GM21825 (cell line): ENCODE results near the gene RASL12.

Source experiments
- ATAC-seq: cut with Tn5 transposase; IDR thresholded peaks from one replicate; pipeline ENCODE4 v1.9.1; 2021; ENCODE audit warnings: mild to moderate bottlenecking, moderate library complexity; ENCODE audit not compliant: unreplicated experiment

RASL12 gene

DNA sequence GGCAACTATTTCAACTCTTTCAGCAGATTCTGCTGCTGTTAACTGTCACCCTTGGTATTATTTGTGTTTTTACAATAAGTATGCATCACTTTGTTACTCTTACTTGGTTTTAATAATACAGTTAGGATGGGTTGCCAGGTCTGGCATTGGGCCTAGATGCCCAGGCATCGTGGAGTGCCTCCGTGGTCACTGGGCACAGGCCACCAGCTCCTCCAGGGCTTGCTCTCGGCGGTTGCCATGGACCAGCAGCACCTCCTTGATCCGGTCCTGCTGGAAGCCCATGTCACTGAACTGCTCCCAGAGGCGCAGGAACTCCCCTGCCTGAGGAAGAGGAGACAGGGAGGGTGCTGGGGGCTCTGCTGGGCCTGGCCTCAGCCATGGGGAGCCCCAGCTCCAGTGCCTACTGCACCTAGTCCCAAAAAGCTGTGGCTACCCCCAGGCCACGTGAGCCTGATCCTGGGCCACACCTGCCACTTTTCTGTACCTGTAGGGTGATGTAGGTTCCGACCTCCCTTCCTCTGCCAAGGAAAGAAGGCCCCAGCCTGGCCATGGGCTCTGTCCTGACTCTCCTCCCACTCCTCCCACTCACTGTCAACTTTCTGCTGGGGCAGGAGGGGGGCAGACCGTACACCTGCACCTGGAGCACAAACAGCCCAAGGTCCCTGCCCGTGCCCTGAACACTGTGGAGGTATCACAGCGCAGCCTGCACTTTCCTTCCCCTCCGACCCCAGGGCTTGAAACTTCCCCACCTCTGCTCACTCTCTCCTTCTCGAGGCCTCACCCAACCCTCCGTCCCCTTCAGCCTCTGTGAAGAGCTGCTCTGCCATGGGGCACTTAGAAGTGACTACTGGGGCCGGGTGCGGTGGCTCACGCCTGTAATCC, 25.4 kb upstream of the RASL12 start:
- ATAC-seq, result no peak

DNA sequence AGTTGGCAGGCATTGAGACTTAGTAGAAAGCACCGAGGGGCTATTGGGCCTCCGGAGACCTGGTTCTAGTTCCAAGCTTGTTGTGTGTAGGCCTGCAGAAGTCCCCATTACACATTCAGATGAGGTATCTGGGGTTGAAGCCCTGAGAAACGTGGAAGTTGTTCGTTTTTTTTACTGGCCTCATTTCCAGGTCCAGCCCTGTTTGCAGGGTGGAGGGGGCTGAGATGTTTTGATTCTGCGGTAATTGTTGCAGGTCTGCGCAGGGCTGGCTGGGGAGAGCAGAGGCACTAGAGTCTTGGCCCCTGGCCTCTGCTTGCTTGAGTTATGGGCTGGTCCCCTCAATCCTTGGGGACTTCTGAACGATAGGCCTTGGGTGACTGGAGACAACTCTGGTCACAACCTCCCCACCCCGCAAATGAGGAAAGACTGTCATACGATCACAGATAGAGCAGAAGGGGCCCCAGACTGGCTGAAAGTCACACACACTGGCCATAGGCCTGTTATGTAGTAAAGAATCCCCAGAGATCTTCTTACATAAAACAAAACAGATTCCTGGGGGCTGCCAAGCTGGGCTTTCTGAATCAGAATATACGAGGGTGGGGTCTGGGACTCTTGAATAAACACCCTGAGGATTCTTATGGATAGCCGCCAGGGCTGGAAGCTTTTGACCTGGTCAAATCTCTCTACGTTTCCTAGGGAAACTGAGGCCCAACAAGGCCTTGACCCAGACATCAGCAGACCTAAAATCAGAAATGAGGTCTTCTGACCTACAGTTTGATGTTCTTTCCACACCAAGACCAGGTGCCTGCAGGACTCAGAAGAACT, 24.4 kb upstream of the RASL12 start:
- no peak for ATAC-seq

DNA sequence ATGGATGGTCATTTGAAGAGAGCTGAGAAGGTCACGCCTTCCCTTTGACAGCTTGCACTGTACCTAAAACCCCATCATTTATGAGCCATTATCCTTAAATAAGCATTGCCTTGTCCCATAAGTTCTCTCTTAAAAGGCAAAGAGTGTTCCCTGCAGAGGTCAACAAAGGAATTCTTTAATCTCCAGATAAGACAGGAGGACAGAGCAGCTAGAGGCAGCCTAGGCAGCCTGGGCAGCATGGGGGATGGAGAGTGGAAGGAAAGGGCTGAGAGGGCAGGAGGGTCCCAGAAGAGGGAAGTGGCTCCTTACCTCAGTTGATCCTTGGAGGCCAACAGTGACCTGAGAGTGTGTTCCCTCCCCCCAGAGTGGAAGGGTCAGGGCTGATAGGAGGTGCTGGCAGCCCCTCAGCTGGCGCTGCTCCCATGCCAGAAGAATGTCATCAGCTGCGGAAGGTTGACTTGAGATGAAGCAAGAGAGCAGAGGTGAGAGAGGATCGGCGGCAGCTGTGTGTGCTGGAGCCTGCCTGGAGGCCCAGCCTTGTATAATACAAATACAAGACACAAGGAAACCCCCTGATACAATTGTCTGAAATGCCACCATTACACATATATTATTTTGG, 21.5 kb upstream of the RASL12 start:
- ATAC-seq, result no peak

DNA sequence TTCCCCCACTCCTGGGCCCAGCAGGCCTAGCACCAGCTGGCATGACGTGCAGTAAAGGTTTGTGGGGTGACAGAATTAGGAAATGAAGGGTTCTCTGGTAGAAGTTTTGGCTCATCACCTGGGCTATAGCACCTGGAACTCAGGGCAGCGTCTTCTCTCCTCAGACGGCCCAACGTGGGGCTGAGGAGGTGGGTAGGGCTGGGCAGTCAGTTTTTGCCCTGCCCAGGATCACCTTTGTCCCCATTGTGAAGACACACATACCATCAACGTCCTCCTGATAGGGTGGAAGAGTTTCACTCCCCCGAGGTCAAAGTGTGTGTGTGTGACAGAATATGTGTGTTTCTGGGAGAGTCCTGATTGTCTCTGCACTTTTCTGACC, 20.8 kb upstream of the RASL12 start:
- no peak for ATAC-seq

DNA sequence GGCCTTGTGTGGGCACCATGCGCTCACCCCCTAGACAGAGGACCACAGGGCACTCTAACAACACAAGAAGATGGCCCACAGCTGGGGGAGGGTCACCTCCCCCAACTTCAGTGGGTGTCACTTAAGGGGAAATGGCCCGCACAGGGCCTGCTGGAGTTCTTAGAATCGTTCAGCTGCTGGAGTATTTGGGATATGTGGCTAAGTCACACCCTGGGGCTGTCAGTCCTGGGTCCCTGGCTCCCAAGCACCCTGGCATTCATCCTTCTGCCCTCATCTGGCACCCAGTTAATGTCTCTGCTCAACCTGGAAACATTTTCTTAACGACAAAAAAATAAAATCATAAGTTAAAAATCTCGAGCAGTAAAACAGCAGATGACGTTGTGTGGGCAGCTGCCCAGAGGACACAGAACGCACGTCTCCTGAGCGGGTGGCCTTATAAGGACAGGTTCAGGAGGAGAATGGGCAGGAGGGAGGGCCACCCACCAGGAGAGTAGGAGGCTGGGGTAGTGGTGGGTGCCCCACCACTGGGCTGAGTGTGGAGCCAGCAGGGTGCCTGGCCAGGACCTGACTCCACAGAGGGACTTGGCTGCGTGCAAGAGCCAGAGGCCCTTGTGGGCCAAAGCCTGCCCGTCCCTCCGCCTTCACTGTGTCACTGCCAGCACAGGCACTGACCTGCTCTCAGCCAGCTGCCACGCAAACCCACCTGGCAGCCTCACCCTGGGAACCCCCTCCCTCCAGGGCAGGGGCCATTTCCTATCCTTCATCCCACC, 20.3 kb upstream of the RASL12 start:
- ATAC-seq, result no peak

DNA sequence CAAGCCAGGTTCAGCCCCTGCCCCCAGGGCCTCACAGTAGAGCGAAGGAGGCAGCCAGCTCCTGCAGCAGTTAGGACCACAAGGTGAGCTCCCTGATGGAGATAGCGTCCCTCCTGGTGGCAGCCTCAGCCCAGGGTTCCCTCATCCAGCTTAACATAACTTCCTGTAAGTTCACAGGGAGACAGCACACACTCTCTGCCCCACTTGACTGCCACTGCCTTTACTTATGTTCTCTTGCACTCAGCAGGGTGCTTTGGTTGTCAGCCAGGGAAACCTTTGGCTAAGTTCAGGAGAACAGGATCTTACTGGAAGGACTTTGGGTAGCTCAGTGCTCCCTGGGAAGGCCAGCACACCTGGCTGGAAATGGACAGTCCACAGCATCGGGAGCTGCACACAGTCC, 19.6 kb upstream of the RASL12 start:
- no peak for ATAC-seq

DNA sequence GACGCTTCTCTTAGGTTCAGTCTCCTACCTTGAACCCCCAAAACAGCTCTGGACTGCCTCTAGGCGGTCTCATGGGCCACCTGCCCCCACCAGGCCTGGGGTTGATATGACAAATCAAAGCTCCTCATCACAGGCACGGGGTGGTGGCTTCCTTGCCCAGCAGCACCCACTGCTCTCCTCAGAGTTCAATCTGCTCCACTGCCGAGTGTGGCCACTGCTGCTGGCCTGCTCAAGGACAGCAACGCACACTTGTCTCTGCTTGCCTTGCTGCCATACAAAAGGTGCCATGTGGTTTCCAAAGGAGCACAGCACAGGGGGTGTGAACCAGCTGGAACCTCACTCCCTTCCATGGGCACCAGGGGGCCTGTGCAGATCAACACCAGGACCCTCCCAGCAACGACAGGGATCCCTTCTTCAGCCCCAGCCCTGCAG, 18.9 kb upstream of the RASL12 start:
- no peak for ATAC-seq

DNA sequence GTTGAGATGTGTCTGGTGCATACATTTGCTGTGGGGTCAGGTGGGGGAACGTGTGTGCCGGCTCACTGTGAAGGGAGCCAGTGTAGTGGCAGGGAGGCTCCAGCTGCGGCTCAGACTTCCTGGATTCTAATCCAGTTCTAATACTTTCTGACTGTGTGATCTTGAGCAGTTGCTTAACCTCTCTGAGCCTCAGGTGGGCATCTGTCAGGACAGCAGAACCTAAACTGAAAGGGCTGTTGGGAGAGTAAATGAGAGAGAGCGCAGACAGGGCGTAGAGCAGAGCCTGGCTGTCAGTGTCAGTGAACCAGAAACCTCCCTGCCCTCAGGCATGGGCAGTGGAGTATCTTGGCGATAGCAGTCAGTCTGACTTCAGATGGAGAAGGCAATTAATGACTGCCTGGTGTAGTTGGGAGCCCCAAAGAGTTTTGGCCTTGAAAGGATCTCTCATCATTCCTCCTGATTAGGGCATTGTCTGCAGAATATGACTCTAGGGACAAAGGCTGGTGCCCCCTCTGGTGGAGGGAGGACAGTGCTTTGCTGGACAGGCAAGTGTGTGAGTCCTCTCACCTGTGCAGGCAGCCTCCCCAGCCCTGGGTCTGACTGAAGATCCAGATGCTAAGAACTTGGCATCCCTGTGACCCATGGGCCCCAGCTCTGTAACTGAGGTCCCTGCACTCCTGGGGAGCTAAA, 18.3 kb upstream of the RASL12 start:
- no peak for ATAC-seq

DNA sequence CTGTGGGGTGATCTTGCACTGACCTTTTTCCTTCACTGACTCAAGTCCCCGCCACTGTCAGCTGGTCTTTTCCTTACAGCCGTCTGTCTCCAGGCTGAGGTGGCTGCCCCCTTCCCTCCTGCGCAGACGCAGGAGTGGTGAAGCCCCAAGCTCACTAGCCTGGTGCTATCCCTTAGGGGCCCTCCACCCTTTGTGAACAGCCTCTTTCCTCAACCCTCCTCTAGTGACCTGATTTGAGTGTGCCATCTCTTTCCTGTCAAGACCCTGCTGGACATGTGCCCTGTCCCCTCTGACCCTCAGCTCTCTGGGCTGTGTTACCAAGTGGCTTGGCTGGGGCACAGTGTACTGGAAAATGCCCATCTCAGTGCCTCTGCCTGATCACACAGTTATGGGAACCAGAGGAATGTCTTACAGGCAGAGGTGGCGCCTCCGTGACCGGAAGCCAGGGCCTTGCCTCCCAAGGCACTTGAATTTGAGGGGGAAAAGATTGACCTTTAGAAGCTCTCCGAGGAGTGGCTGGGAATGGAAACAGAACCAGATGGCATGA, 17.5 kb upstream of the RASL12 start:
- ATAC-seq, result no peak

DNA sequence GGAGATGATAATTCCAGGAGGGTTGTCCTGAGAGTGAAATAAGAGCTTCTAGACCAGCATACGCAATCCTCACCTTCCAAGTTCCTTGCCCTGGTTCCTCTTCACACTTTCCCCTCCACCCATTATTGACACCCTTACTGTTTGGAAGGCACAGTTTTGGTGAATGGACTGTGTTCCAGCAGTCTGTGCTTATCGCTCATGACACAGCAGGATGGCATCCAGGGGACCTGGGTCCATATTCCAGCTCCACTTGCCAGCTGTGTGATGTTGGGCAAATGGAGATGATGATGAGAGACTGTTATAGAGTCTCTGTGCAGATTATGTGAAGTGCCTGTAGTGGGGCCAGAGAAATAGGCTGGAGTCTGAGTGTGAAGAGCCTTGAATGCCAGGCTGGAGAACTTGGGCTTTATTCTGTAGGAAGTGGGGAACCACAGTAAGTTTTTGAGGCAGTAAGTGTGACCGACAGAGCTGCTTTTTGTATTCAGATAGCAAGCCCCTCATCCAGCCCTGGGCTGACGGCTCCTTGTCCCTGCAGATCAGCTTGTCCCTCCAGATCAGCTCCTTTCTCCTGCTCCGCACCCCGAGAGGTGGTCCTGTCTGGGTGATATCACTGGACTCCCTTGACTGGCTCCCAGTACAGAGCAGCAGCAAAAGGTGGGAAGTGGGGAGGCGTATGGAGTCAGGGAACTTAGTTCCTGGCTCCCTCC, 16.9 kb upstream of the RASL12 start:
- no peak for ATAC-seq

DNA sequence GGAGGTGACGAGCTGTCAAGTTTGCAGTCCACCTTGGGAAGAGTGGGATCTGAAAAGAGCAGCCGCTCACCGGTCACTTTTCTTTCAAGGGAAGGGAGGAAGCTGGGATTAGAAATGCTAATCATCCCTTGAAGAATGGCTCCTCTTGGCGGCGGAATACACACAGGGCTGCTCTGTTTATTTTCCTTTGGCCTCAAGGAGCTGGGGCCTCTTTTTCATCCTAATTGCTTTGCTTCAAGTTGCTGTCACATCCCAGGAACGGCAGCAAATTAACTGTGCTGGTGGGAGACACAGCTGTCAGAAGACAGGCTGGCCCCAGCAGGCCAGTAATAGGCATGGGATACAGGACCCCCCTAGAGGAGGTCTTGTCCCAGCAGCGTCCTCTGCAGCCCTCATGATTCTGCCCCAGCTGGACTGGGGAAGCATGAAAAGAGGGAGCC, 15.5 kb upstream of the RASL12 start:
- ATAC-seq, result no peak

DNA sequence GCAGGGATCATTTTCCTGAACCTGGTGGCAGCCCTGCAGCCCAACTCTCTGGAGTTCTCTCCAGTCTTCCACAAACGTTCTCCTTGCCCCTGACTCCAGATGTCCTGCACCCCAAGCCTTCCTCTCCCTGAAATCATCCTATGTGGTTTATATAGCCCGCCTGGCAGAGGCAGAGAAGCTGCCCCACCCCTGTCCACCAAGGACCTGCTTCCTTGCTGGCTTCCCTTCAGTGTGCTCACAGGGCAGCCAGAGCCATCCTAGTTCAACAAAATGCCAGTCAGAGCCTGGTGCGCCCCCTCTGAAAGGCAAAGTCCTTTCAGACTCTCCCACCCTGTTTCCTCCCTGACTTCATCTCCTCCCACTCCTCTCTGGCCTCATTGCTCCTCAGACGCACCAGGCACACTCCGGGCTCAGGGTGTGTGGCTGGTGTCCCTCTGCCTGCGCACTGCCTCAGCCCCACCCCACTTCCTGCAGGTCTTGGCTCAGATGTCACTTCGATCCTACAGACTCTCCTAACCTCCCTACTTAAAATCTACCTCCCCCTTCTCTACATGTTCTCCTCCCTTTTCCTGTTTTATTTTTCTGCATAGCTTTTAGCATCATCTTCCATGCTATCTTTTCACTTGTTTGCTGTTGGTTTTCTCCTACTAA, 14.6 kb upstream of the RASL12 start:
- no peak for ATAC-seq

DNA sequence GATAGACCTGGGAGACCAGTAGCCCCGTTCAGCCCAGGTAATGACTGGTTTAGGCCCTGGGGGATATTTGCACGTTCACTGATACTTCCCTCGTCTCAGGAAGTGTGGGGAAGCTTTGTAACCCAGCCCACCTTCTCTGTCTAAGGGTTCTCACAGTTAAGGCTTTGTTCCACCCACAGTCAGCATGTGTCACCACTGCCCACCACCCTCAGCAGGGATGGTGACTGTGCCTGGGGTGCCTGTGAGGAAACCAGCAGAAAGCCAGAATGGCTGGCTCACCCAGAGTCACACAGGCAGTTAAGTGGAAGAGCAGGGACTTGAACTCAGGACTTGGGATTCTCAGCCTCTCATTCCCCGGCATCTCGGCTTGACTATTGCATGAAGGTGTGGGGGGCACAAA, 14.0 kb upstream of the RASL12 start:
- no peak for ATAC-seq

DNA sequence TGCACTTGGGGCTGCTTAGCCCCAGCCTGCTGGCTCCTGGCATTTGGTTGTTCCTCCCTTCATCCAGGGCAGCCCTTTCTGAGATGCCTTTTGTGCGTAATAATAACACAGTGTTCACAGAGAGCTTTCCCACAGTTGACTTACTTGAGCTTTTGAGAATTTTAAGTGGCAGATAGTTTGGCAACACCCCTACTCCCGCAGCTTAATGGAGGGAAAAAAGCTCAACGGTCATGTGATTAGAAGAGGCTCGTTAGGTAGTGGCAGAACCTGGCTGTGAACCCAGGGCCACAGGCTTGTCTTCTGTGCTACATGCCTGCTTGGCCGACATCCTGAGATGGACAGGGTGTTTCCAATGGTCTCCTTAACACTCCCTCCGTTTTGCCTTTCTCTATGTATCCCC, 13.5 kb upstream of the RASL12 start:
- no peak for ATAC-seq

DNA sequence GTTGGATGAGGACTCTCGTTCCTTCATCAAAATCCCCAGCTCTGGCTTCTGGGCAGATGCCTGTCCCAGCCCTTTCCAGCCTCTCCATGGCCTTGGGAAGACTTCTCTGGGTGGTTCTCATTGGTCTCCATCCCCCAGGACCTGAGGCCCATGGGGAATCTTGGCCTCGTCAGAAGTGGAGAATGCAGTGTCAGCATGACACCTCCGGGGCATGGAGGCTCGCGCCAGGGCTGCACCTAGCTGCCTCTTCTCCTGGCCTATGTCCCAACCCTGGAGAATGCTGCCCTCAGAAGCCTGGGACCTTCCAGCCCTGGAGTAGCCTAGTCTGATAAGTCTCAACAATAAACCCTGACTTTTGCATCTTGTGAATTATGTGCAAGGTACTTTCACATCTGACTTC, 11.8 kb upstream of the RASL12 start:
- ATAC-seq, result no peak

DNA sequence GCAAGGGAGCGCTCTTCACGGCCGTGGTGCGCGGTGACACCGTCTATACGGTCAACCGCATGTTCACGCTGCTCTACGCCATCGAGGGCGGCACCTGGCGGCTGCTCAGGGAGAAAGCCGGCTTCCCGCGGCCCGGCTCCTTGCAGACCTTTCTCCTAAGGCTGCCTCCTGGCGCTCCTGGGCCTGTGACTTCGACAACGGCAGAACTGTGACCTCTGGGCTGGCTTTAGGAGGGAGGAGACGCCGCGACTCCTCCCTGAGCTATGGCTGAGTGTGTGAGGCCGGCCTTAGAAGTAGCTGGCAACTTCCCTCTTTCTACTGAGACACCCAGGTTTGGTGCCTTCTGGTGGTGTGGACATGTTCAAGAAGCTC, 10.2 kb upstream of the RASL12 start:
- ATAC-seq, result no peak

DNA sequence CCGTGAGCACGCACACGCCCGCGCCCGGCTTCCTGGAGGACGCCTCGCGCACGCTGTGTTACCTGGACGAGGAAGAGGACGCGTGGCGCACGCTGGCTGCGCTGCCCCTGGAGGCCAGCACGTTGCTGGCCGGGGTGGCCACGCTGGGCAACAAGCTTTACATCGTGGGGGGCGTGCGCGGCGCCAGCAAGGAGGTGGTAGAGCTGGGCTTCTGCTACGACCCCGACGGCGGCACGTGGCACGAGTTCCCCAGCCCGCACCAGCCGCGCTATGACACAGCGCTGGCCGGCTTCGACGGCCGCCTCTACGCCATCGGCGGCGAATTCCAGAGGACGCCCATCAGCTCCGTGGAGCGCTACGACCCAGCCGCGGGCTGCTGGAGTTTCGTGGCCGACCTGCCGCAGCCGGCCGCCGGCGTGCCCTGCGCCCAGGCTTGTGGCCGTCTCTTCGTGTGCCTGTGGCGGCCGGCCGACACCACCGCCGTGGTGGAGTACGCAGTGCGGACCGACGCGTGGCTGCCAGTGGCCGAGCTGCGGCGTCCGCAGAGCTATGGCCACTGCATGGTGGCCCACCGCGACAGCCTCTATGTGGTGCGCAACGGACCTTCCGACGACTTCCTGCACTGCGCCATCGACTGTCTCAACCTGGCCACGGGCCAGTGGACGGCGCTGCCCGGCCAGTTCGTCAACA, 9.6 kb upstream of the RASL12 start:
- no peak for ATAC-seq

DNA sequence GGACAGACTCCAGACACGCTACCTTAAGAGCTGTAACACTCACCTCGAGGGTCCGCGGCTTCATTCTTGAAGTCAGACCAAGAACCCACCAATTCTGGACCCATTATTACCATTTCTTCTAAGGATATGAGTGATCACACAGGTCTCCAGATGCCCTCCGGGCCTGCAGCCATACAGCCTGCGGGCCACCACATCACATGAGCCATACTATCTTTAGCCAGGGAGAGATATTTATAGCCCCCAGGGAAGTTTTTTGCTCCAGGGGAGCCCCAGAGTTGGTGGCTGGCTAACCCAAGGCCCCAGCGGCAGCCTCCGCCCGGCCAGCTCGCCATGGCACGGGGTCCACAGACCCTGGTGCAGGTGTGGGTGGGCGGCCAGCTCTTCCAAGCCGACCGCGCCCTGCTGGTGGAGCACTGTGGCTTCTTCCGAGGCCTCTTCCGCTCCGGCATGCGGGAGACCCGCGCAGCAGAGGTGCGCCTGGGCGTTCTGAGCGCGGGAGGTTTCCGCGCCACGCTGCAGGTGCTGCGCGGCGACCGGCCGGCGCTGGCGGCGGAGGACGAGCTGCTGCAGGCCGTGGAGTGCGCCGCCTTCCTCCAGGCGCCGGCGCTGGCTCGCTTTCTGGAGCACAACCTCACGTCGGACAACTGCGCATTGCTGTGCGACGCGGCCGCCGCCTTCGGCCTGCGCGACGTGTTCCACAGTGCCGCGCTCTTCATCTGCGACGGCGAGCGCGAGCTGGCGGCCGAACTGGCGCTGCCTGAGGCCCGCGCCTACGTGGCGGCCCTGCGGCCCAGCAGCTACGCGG, 8.9 kb upstream of the RASL12 start, which contains the start of gene KBTBD13:
Gene KBTBD13 (plus strand): TSS at position 261 of the 805 bp plus-strand sequence. CDS start 70 bp downstream, at position 331.
- no peak for ATAC-seq
